Measurements from ENCODE around the gene CPSF3. TPM values are rescaled to one million over a fixed set of nuclear protein-coding genes. Genes with fewer than 3 reads are reported as not detected.
A peak's percentile ranks its signal among the peaks of the same experiment; 100 is the strongest.

The CPSF3 gene
- 94.9 and 105 TPM in 2 replicates for total RNA-seq (2014; rRNA removed; shearing (Covaris generic))

- DNase-seq (ENCODE audit: low read depth) = peak; percentile 97
These were observed at the start of gene CPSF3, which contains the start of gene ITGB1BP1 for GRCh38 chr2:9423100-9423921. TSS of gene CPSF3 (plus strand) at chr2:9423654. CDS start at chr2:9423774, 120 bp downstream. TSS of gene ITGB1BP1 (minus strand) at chr2:9423528. CDS start at chr2:9418697, 4,831 bp downstream.

- DNase-seq (ENCODE audit: low read depth) = no peak
These were observed 49.3 kb upstream of the CPSF3 start for GRCh38 chr2:9374071-9374730.

GRCh38 chr2:9375857-9376428, 47.5 kb upstream of the CPSF3 start:
- DNase-seq (ENCODE audit: low read depth) = no peak

GRCh38 chr2:9377461-9378097, 45.9 kb upstream of the CPSF3 start:
- peak; percentile 58 for DNase-seq (ENCODE audit: low read depth)

- peak; percentile 93 for DNase-seq (ENCODE audit: low read depth)
These were observed 44.7 kb upstream of the CPSF3 start for GRCh38 chr2:9378433-9379390.

GRCh38 chr2:9379391-9379755, 44.1 kb upstream of the CPSF3 start:
- no peak for DNase-seq (ENCODE audit: low read depth)

GRCh38 chr2:9380702-9381628, 42.5 kb upstream of the CPSF3 start:
- DNase-seq (ENCODE audit: low read depth) = peak; percentile 95

- peak; percentile 73 for DNase-seq (ENCODE audit: low read depth)
These were observed 40.7 kb upstream of the CPSF3 start for GRCh38 chr2:9382604-9383235.

- no peak for DNase-seq (ENCODE audit: low read depth)
These were observed 38.9 kb upstream of the CPSF3 start for GRCh38 chr2:9384521-9384920.

- DNase-seq (ENCODE audit: low read depth) = peak; percentile 59
These were observed 37.6 kb upstream of the CPSF3 start for GRCh38 chr2:9385841-9386240.

- no peak for DNase-seq (ENCODE audit: low read depth)
These were observed 35.2 kb upstream of the CPSF3 start for GRCh38 chr2:9388199-9388681.

GRCh38 chr2:9388950-9389911, 34.2 kb upstream of the CPSF3 start:
- no peak for DNase-seq (ENCODE audit: low read depth)

- no peak for DNase-seq (ENCODE audit: low read depth)
These were observed 33.2 kb upstream of the CPSF3 start for GRCh38 chr2:9390151-9390850.

- no peak for DNase-seq (ENCODE audit: low read depth)
These were observed 32.5 kb upstream of the CPSF3 start for GRCh38 chr2:9390991-9391390.

- DNase-seq (ENCODE audit: low read depth) = no peak
These were observed 31.3 kb upstream of the CPSF3 start for GRCh38 chr2:9391961-9392720.

GRCh38 chr2:9392898-9393765, 30.3 kb upstream of the CPSF3 start:
- no peak for DNase-seq (ENCODE audit: low read depth)

All from RPMI7951 (cell line).